ENCODE data around the gene SFI1.
A peak's percentile ranks its signal among the peaks of the same experiment; 100 is the strongest.
"Not testable (repeated sequence)": the region's sequence is repeated elsewhere in the genome, so short reads cannot be mapped to it uniquely, and the experiment has no call there.

Gene SFI1

DNA sequence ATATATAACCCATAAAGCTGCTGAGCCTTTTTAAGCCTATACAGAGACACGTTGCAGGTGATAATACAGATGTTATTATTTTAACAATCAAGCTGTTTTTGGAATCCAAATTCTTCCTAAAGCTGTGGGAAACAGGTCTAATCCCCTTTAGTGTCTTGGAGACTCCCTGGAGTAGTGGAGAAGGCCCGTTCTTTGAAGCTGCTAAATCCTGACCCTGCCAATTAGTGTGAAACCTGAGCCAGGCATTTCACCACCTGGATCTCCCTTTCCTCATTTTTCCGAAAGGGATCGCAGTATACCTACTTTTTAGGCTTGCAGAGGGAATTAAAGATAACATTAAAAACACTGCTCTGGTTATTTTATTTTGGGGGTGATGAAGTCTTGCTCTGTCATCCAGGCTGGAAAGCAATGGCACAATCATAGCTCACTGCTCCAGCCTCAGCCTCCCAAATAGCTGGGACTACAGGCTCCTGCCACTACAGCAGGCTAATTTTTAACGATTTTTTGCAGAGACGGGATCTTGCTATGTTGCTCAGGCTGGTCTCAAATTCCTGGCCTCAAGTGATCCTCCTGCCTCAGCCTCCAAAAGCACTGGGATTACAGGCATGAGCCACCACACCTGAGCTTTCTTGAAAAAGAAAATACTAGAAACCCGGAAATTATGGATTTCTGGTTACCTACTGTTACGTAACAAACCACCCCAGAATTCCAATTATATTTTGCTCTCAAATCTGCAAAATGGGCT is 4.9 kb upstream of the SFI1 start:
- DNase-seq, result no peak

DNA sequence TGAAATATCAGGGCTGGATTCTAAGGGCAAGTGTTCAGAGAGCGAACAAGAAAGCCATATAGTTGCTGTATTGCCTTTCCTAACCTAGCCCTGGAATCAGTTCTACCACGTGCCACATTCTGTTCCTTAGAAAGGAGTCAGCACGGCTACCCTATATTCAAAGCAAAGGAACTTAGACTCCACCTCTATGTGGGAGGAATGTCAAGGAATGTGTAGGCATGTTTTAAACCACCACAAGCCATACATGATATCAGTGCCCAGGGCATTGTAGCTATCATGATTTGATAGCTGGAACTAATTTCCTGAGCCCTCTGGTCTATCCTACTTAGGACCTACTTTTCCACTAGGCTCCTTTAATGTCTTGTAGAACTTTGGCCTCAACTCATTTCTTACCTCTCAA is 4.2 kb upstream of the SFI1 start:
- DNase-seq, result no peak

DNA sequence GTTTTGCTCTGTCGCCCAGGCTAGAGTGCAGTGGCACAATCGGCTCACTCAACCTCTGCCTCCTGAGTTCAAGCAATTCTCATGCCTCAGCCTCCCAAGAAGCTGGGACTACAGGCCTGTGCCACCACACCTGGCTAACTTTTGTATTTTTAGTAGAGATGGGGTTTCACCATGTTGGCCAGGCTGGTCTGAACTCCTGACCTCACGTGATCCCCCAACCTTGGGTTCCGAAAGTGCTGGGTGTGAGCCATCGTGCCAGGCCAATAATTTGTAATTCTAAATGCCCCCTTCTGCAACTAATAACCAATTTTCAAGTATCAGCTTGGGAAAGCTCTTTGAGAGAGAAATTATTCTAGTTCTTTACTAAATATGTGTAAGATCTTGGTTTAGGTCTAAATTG is 3.0 kb upstream of the SFI1 start:
- not testable (repeated sequence) for DNase-seq

DNA sequence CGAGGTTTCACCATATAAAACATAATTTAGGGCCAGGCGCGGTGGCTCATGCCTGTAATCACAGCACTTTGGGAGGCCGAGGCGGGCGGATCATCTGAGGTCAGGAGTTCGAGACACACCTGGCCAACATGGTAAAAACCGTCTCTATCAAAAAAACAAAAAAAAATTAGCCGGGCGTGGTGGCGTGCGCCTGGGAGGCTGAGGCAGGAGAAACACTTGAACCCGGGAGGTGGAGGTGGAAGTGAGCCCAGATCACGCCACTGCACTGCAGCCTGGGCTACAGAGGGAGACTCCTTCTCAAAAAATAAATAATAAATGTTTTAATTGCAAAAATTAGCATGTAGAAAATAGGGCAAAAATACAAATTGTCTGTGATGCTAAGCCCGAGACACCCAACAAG is 993 bp upstream of the SFI1 start:
- DNase-seq, result no peak

DNA sequence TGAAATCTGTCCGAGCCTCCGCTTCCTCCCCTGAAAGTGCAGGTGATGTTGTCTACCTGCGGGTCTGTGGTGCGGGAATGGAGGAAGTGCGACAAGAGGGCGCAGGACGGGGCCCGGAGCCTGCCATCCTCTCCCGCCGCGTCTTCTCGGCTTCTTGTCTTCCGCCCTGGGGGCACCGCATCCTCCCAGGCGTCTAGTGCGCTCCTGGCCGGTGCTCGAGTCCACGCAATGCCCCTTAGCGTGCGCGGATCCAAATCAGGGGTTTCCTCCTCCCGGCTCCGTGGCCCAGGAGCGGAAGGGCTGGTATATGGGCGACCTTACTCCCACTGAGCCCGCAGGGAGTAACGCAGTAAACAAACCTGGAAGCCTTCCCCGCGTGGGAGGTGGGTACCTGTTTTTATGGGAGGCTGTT is 405 bp downstream of the SFI1 start:
- peak in 3 of 6 experiments; percentile 51 to 59 (median 56) for DNase-seq

DNA sequence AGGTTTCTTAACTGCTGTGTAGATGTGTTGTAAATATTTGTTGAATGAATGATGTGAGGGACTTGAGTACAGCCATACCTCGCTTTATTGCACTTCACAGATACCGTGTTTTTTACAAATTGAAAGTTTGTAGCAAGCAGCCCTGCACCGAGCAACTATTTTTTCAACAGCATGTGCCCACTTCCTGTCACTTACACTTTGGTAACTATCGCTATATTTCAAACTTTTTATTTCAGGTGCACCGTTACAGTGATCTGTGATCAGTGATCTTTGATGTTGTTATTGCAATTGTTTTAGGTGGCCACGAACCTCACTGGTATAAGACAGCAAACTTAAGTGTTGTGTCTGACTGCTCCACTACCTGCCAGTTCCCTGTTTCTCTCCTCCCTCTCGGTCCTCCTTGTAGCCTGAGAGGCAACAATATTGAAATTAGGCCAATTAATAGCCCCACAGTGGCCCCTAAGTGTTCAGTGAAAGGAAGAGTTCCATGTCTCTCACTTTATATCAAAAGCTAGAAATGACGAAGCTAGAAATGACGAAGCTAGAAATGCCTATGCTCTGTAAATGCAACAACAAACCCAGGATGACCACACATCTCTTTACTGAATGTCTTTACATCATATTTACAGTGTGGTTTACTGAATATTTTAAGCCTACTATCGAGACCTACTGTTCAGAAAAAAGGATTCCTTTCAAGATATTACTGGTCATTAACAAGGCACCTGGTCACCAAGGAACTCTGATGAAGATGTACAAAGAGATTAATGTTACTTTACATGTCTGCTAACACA is 1.0 kb downstream of the SFI1 start:
- DNase-seq, result peak in 5 of 6 experiments; percentile 21 to 80 (median 78)

DNA sequence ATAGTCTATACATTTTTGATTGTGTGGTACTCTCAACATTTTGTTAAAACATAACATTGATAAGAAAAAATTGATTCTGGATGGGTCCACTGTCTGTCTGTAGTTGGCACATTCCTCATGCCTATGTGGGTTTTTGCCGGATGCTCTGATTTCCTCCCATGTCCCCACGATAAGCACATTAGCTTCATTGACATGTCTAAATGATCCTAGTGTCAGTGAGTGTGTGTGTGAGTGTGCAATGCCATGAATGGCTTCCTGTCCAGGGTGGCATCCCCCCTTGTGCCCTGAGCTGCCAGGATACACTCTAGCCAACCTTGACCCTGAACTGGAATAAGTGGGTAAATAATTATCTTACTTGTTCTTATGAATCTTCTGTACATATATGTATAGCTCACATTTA is 5.4 kb downstream of the SFI1 start:
- DNase-seq, result no peak

DNA sequence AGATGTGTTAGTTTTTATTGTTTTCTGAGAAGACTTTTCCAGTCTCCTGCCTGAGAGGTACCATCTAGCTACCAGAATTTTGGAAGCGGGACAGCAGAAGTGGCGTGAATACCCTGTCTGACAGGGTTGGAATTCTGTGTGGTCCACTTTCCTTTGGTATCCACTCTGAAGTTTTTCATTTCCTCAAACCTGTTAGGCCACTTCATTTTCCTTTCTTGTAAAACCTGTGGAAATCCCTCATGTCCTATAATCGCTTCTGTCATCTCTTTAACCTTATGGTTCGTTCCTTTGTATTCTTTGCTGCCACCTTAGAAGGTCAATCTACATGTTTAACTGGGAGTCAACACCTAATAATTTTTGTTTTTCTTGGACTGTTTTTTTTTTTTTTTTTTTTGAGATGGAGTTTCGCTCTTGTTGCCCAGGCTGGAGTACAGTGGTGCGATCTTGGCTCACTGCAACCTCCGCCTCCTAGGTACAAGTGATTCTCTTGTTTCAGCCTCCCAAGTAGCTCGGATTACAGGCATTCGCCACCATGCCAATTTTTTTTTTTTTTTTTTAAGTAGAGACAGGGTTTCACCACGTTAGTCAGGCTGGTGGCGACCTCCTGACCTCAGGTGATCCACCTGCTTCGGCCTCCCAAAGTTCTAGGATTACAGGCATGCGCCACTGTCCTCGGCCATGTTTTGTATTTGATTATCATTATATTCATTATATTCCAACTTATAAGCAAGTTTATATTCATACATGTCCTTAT is 7.1 kb downstream of the SFI1 start:
- no peak for DNase-seq

DNA sequence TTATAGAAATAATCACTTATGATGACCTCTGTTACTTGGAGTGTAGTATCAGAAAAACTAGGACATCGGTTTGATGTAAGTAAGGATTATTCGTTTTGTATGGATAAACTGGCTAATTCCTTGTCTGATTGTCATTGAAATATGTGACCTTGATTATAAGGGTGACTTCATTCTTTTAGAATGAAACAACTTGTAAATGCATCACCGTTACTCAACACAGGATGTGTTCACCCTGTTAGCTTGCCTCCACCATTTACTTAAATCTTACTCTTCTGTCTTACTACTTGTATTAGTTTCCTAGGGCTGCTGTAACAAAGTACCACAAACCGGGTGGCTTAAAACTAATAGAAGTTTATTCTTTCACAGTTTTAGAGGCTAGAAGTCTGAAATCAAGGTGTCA is 7.9 kb downstream of the SFI1 start:
- DNase-seq, result no peak

DNA sequence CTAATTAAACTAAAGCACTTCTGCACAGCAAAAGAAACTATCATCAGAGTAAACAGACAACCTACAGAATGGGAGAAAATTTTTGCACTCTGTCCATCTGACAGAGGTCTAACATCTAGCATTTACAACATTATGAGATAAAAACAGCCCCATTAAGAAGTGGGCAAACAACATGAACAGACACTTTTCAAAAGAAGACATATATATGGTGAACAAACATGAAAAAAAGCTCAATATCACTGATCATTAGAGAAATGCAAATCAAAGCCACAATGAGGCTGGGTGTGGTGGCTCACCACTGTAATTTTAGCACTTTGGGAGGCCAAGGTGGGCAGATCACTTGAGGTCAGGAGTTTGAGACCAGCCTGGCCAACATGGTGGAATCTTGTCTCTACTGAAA is 11.2 kb downstream of the SFI1 start:
- not testable (repeated sequence) for DNase-seq

DNA sequence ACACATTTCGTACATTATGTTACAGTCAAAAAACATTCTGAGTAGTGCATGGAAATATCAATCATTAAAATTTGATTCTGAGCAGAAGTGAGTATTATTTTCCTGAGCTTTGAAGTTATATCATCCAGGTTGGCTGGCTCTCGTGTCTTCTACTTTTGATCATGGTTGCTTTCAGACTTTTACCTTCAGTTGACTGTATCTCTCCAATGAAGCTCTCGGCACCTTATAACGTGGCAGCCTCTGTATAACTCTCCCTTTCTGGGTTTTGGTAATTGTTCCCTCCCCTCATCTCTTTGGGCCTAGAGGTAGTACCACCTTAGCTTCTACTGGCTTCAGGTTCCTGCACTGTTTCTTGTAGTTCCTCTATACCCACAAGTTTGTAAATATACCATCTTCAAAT is 12.2 kb downstream of the SFI1 start:
- no peak for DNase-seq

DNA sequence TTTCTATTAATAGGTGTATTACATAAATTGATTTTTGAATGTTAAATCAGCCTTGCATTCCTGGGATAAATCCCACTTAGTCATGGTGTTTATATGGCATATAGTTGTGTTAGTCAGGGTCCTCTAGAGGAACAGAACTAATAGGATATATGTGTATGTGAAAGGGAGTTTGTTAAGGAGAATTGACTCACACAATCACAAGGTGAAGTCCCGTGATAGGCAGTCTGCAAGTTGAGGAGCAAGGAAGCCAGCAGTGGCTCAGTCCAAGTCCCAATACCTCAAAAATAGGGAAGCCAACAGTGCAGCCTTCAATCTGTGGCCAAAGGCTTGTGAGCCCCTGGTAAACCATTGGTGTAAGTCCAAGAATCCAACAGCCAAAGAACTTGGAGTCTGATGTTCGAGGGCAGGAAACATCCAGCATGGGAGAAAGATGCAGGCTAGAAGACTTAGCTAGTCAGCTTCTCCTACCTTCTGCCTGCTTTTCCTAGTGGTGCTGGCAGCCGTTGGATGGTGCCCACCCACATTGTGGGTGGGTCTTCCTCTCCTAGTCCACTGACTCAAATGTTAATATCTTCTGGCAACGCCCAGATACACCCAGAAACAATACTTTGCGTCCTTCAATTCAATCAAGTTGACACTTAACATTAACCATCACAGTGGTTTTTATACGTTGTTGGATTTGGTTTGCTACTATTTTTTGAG is 12.9 kb downstream of the SFI1 start:
- DNase-seq, result no peak

DNA sequence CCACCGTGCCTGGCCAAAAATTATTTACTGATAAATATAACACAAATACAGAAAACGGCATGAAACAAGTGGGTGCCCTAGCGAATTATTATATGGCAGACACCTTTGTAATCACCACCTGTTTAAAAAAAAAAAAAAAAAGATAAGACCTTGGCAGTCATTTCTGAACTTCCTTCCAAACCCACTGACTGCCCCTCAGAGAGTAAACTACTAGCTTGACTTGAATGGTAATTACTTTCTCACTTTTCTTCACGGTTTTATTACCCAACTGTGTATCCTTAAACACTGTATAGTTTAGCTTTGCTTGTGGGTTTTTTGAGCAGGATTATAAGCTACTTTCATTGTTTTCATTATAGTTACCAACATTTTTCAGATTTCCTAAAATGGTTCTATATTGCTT is 23.7 kb downstream of the SFI1 start:
- DNase-seq, result no peak

DNA sequence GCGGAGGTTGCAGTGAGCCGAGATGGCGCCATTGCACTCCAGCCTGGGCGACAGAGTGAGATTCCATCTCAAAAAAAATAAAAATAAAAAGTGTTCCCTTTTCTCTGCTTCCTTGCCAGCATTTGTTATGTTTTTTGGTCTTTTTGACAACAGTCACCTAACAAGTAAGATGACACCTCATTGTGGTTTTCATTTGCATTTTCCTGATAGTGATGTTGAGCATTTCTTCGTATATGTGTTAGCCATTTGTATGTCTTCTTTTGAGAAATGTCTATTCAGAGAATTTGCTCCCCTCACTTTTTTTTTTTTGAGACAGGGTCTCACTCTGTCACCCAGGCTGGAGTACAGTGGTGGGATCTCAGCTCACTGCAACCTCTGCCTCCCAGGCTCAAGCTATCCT is 27.8 kb downstream of the SFI1 start:
- not testable (repeated sequence) for DNase-seq

DNA sequence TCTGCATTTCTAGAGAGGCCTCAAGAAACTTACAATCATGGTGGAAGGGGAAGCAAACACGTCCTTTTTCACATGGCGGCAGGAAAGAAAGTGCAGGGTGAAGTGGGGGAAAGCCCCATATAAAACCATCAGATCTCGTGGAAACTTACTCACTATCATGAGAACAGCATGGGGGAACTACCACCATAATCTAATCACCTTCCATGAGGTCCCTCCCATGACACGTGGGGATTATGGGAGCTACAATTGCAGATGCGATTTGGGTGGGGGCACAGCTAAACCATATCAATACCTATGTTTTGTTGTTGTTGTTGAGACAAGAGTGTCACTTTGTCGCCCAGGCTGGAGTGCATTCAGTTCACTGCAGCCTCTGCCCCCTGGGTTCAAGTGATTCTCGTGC is 29.9 kb downstream of the SFI1 start:
- no peak for DNase-seq

DNA sequence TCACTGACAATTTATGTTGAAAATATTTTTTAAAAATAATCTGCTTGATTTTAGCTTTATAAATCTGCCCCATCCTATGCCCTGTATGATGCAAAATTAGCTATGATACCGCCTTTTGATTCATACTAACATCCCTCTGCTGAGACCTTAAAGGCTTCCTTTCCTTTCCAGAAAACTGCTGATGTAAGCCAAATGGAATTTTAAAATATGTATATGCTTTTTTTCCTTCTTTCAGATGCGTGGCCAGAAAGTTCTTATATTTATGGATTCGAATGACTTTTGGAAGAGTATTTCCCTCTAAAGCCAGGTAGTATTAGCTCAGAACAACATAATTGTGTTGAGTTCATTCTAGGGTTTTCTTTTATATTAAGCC is 34.5 kb downstream of the SFI1 start:
- no peak for DNase-seq

DNA sequence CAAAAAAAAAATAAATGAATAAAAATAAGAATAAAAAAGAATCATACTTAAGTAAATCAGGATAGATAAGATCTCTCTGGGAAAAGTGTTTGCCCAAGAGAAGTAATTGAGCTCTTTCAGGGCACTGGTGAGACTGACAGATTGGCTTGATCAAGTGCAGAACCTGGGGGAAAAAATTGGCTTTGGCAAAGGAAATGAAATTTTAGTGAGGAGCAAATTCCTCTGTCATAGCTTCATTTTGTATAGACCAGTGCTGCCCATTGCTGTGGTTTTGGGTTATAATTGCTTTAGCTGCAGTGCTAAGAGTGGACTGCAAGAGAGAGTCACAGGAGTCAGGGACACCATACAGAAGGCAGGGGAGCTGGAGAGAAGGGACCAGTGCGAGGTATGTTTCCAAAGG is 35.7 kb downstream of the SFI1 start:
- DNase-seq, result no peak

DNA sequence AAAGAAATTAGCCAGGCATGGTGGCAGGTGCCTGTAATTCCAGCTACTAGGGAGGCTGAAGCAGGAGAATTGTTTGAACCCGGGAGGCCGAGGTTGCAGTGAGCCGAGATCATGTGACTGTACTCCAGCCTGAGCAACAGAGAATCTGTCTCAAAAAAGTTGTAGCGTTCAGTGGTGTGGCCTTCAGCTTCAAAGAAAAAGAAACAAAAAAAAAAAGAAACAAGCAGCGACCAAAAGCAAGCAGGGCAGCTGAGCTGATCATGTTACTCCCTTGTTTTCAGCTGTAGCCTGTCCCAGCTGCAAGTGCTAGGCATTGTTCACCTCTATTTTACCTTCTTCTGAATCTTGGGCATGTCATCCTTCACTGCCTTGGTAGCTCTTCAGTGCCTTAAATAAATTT is 37.0 kb downstream of the SFI1 start:
- no peak for DNase-seq

DNA sequence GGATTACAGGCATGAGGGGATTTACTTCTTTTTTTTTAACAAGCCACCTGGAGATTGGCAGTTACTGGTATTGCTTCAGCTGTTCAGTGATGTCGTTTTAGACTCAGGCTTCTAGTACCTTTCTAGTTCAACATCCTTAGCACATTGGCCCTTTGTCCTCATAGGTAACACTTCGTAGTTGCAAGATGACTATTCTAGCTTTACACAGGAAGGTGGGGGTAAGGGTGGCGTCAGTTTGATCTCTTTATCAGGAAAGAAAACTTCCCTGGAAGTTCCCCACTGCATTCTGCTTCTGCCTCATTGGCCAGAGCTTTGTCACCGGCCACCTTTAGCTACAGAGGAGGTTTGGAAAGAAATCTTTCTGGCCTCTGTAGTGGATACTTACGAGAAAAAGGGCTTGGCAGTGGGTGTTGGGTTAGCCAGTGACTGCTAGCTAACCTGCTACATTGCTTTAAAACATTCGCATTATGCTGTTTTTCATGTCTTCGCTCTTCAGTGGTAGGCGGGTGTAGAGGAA is 40.7 kb downstream of the SFI1 start:
- no peak for DNase-seq

DNA sequence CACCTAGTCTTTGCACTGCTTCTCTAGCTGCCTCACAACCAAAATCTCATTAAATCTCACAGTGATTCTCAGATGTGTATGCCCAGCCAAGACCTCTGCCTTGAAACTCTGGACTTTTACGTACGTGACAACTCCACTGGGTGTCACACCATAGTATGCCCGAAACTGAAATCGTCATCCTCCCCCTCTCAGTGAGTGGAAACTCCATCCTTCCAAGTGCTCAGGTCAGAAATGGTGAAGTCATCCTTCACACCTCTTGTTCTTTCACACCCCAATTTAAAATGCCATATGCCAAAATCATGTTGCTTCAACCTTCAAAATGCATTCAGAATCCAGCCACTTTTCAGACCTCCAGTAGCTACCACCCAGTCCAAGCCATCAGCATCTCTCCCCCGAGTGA is 42.5 kb downstream of the SFI1 start:
- no peak for DNase-seq

DNA sequence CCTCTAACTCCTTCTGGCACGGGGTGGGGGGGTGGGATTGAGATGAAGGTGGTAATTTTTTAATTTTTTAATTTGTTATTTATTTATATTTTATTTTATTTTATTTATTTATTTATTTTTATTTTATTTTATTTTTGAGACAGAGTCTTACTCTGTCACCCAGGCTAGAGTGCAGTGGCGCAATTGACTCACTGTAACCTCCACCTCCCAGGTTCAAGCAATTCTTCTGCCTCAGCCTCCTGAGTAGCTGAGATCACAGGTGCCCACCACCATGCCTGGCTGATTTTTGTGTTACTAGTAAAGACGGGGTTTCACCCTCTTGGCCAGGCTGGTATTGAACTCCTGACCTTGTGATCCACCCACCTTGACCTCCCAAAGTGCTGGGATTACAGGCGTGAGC is 43.8 kb downstream of the SFI1 start:
- not testable (repeated sequence) for DNase-seq

DNA sequence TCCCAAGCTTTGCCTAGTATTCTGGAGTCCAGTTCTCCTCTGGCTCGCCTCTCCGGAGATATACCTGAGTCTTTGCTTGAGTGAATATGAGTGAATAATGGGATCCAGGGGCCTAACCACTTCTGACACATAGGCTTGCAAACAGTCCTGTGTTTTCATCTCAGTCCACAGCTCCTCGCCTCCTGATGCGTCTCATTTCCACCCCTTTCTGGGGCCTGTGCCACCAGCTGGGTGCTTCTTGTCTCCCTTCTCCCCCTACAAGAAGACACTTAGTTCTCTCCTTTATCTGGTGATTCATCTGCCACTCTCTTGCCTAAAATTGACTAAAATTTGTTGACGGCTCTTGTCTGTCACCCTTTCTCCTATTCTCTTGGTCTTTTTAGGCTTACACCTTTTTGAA is 44.6 kb downstream of the SFI1 start:
- DNase-seq, result no peak

Data from stimulated activated naive CD4-positive, alpha-beta T cell (primary cell).